K562 (cell line): ENCODE measurements around the gene CYP2A6. TPM values are rescaled to one million over a fixed set of nuclear protein-coding genes. Genes with fewer than 3 reads are reported as not detected.
A peak's percentile ranks its signal among the peaks of the same experiment; 100 is the strongest.

Source experiments
- ATAC-seq: fragments of 200-7000 bp; cut with Tn5 transposase; 3 replicates; pipeline ENCODE4 v1.9.1; 2020; ENCODE audit warnings: moderate library complexity
- BruUV-seq: library from RNA; stranded (reverse); fragments of 400-500 nt; replicated peaks from 2 replicates; lab custom pipeline; 2021; lab: Mats Ljungman, UMichigan
- CTCF ChIA-PET: fragments of 300-600 bp; formaldehyde crosslinking; extraction: SDS; loops from one replicate; lab custom pipeline; 2021; ENCODE audit warnings: low intra/inter-chr PET ratio; lab: Yijun Ruan, JAX
- POLR2A ChIA-PET: fragments of 300-600, 350-650 bp; sonication (Branson Sonifier 250); formaldehyde crosslinking; extraction: SDS; loops from one replicate; lab custom pipeline; 2021; ENCODE audit warnings: antibody characterized with exemption, inconsistent platforms; lab: Yijun Ruan, JAX
- DNase-seq, 4 experiments: peaks; one replicate each; pipeline versions ENCODE4 v3.0.0 to v3.0.0-alpha.2; 2011 to 2018; ENCODE audit warnings: low spot score in 3 of 4, mixed read lengths in 3 of 4; ENCODE audit errors: extremely low read depth in 1 of 4
- FAIRE-seq: peaks from 2 replicates; lab custom pipeline; 2011; peaks lifted over from hg19 to GRCh38; lab: Jason Lieb, UNC
- H2AFZ ChIP-seq: 2 replicates; pipeline ENCODE4 v1.6.0; 2011; ENCODE audit warnings: low read depth, low read length, control low read depth, inconsistent platforms
- H3K27ac ChIP-seq: fragments of 200-600 bp; 3 replicates; pipeline ENCODE4 v1.8.0; 2011; ENCODE audit warnings: low read depth, mild to moderate bottlenecking, control low read depth, inconsistent platforms, low read length, moderate library complexity, mixed read lengths; ENCODE audit errors: extremely low read depth
- H3K27me3 ChIP-seq, 2 experiments: fragments of 300-600 bp in 1 of 2; 2 replicates in 1 of 2; 3 replicates in 1 of 2; pipeline versions ENCODE4 v1.6.0 to v1.8.0; 2011; ENCODE audit warnings: inconsistent platforms in 2 of 2, low read length in 2 of 2, mild to moderate bottlenecking in 1 of 2, mixed read lengths in 1 of 2, moderate library complexity in 1 of 2; ENCODE audit not compliant: control insufficient read depth in 2 of 2, insufficient read depth in 2 of 2
- H3K36me3 ChIP-seq: fragments of 300-600 bp; 3 replicates; pipeline ENCODE4 v1.8.0; 2011; ENCODE audit warnings: mild to moderate bottlenecking, low read length, inconsistent platforms; ENCODE audit not compliant: control insufficient read depth, insufficient read depth
- H3K4me1 ChIP-seq, 2 experiments: fragments of 200-600 bp in 1 of 2; replicated peaks in 1 of 2; 2 replicates in 1 of 2; 3 replicates in 1 of 2; pipeline versions ENCODE4 v1.5.1 to v1.8.0; 2011; ENCODE audit warnings: inconsistent platforms in 2 of 2, low read length in 2 of 2, mild to moderate bottlenecking in 1 of 2, mixed read lengths in 1 of 2, moderate library complexity in 1 of 2; ENCODE audit not compliant: control insufficient read depth in 2 of 2, insufficient read depth in 2 of 2
- H3K4me2 ChIP-seq: 2 replicates; pipeline ENCODE4 v1.6.1; 2011; ENCODE audit warnings: low read length, control low read depth, inconsistent platforms, mixed read lengths; ENCODE audit not compliant: insufficient read depth
- H3K4me3 ChIP-seq: fragments of 200-600 bp; sonication (generic), shearing (Covaris generic); 2 replicates; pipeline ENCODE4 v1.5.1; 2016; ENCODE audit warnings: control low read depth, inconsistent platforms
- H3K79me2 ChIP-seq: fragments of 200-600 bp; 3 replicates; pipeline ENCODE4 v1.8.0; 2011; ENCODE audit warnings: low read length, inconsistent platforms; ENCODE audit not compliant: control insufficient read depth, insufficient read depth
- H3K9ac ChIP-seq, 2 experiments: 2 replicates each; pipeline versions ENCODE4 v1.6.0 to v1.6.1; 2011; ENCODE audit warnings: low read depth in 2 of 2, low read length in 2 of 2, control low read depth in 1 of 2, inconsistent platforms in 1 of 2, mild to moderate bottlenecking in 1 of 2, mixed read lengths in 1 of 2; ENCODE audit not compliant: insufficient read depth in 1 of 2
- H3K9me1 ChIP-seq: one replicate; pipeline ENCODE4 v1.6.0; 2011; ENCODE audit warnings: inconsistent platforms, mild to moderate bottlenecking, low read length, moderate library complexity; ENCODE audit not compliant: control insufficient read depth, insufficient read depth
- H3K9me3 ChIP-seq: replicated peaks from 2 replicates; pipeline ENCODE4 v1.5.1; 2011; ENCODE audit warnings: low read depth, low read length, inconsistent platforms; ENCODE audit not compliant: control insufficient read depth, insufficient read depth
- H4K20me1 ChIP-seq: replicated peaks from 2 replicates; pipeline ENCODE4 v1.6.1; 2011; ENCODE audit warnings: low read length, inconsistent platforms, mixed read lengths; ENCODE audit not compliant: control insufficient read depth, insufficient read depth
- DPF2 ChIP-seq: fragments of 450-650 bp; IDR thresholded peaks from 2 replicates; pipeline ENCODE4 v1.6.1; 2016
- E2F6 ChIP-seq, 2 experiments: IDR thresholded peaks; 2 replicates each; pipeline ENCODE4 v1.6.1; 2011; ENCODE audit warnings: borderline replicate concordance in 1 of 2, control low read depth in 1 of 2, low read depth in 1 of 2, low read length in 1 of 2, mild to moderate bottlenecking in 1 of 2, mixed read lengths in 1 of 2, moderate library complexity in 1 of 2; ENCODE audit not compliant: insufficient read depth in 1 of 2, insufficient read length in 1 of 2, poor library complexity in 1 of 2, severe bottlenecking in 1 of 2; ENCODE audit errors: extremely low read depth in 1 of 2
- KHSRP ChIP-seq: fragments of 450-650 bp; IDR thresholded peaks from 2 replicates; pipeline ENCODE4 v1.6.1; 2017
- KLF13 ChIP-seq: fragments of 450-650 bp; IDR thresholded peaks from 2 replicates; pipeline ENCODE4 v1.6.1; 2016; ENCODE audit warnings: missing genetic modification characterization, low read depth, mild to moderate bottlenecking, missing compliant biosample characterization, moderate library complexity, borderline replicate concordance
- OTX1 ChIP-seq: fragments of 450-650 bp; formaldehyde crosslinking; IDR thresholded peaks from 2 replicates; pipeline ENCODE4 v1.4.0; 2022; ENCODE audit warnings: mild to moderate bottlenecking
- POLR2AphosphoS2 ChIP-seq: IDR thresholded peaks from 2 replicates; pipeline ENCODE4 v1.6.1; 2012; ENCODE audit warnings: low read length, improper control_type of control experiment
- POLR2AphosphoS5 ChIP-seq: IDR thresholded peaks from 2 replicates; pipeline ENCODE4 v1.6.1; 2011; ENCODE audit warnings: mild to moderate bottlenecking, low read depth, low read length, moderate library complexity; ENCODE audit not compliant: control insufficient read depth, insufficient read depth
- RBFOX2 ChIP-seq: fragments of 200-400 bp; formaldehyde crosslinking; IDR thresholded peaks from 2 replicates; pipeline ENCODE4 v1.6.1; 2017; ENCODE audit warnings: low read depth, mild to moderate bottlenecking, low read length, moderate library complexity
- RBM22 ChIP-seq: fragments of 200-400 bp; formaldehyde crosslinking; IDR thresholded peaks from 2 replicates; pipeline ENCODE4 v1.6.1; 2018; ENCODE audit warnings: low read length, low read depth; ENCODE audit not compliant: poor library complexity, severe bottlenecking
- RBM39 ChIP-seq: fragments of 200-400 bp; formaldehyde crosslinking; optimal IDR thresholded peaks from 2 replicates; pipeline ENCODE3; 2018; ENCODE audit warnings: low read depth, low read length
- SUPT5H ChIP-seq: fragments of 450-650 bp; IDR thresholded peaks from 2 replicates; pipeline ENCODE4 v1.6.1; 2016
- ZBTB33 ChIP-seq: sonication (generic); formaldehyde crosslinking; IDR thresholded peaks from 2 replicates; pipeline ENCODE4 v1.8.1; 2023; ENCODE audit warnings: mild to moderate bottlenecking, missing genetic modification reagents
- ZNF384 ChIP-seq: IDR thresholded peaks from 2 replicates; pipeline ENCODE4 v1.6.1; 2012; ENCODE audit warnings: low read depth, low read length, improper control_type of control experiment
- ZNF76 ChIP-seq: fragments of 250-450 bp; sonication (Bioruptor Pico); IDR thresholded peaks from 2 replicates; pipeline ENCODE4 v1.4.0; 2020; ENCODE audit warnings: mild to moderate bottlenecking, moderate library complexity, borderline replicate concordance
- WGBS: fragments of 100-300 bp; shearing (Covaris generic); methylation state at CpG from one replicate; pipeline ENCODE4 v1.1.6; 2016; ENCODE audit warnings: low coverage, mixed read lengths; ENCODE audit not compliant: insufficient coverage; ENCODE audit errors: missing lambda C conversion rate; 5-methylcytosine and 5-hydroxymethylcytosine counted together
- in situ Hi-C: fragments of 300-500 bp; cut with MboI; formaldehyde crosslinking; loops from 4 replicates; pipeline ENCODE4 v1.15.0; 2018; ENCODE audit warnings: inconsistent platforms, mixed read lengths
- intact Hi-C: fragments of 100-400 bp; cut with micrococcal nuclease; formaldehyde crosslinking; loops from 2 replicates; pipeline ENCODE4 v1.14.2; 2022
- polyA plus RNA-seq, 8 experiments: library from polyadenylated mRNA; depleted of rRNA in 4 of 8; stranded (reverse) in 5 of 8; unstranded in 3 of 8; fragments of >200 nt; fragmentation: Nextera tagmentation in 2 of 8; fragmentation: Illumina TruSeq in 1 of 8; extraction: Ambion mirVana in 2 of 8; extraction: Trizol in 1 of 8; gene quantifications; 2 replicates each; pipeline versions ENCODE4 v1.2.1 to v1.2.3, GENCODE V29; 2011 to 2014; ENCODE audit warnings: inconsistent platforms in 1 of 8, missing spikeins in 1 of 8
- total RNA-seq, 7 experiments: library from RNA; depleted of rRNA in 6 of 7; stranded (reverse); fragments of >200 nt in 6 of 7; fragmentation: Illumina TruSeq in 2 of 7; extraction: Trizol in 2 of 7; gene quantifications; 2 replicates each; pipeline versions ENCODE4 v1.2.1 to v1.2.3, GENCODE V29; 2011 to 2021; ENCODE audit warnings: low replicate concordance in 1 of 7

CYP2A6 gene
- total and polyA plus RNA-seq, 9 of the 15 experiments (the other 6 are each of a cell fraction or from before 2014, with no cell fraction given), result 0.31 TPM; not detected in 8

DNA sequence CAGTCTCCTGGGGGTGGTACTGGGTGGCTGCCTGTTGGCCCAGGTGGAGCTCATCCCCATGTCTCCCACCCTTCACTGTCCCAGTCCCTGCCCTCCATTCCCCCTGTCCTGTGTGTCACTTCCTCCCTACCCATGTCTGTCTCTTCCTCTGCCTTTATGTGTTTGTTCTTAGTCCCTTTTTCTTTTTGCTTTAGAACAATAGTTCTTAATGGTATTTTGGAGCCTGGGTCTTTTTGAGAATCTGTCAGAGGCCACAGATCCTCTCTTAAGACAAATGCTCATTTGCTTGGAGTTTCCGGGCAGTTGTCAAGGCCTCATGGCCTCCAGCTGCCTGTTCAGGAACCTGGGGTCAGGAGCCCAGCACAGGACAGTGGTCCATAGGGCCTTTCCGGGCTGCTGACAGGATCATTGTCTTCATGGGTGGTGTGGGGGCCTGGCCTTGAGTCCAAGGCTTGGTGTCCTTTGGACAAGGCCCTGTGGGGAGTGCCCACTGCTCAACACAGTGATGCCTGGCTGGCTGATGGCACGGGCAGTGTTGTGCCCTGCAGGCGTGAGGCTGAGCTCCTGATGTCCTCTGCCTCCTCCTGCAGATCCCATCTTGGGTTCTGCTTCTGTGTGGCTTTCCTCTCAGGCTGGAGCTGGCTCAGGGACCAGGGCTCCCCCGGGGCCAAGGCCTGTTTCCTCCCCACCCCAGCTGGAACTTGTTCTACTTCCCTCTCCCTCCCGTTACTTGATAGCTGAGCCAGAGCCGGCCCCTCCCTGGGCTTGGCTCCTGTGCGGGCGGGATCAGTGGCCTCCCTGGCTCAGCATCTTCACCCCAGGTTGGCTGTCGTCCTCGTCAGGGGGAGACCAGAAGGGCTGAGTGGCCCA is 47.7 kb downstream of the CYP2A6 start (continued):
- TF ChIP-seq E2F6 (IDR thresholded peaks at IDR 0.05; ENCODE audit: borderline replicate concordance in 1 of 2, extremely low read depth in 1 of 2, insufficient read depth in 1 of 2, insufficient read length in 1 of 2, low read depth in 1 of 2, low read length in 1 of 2, poor library complexity in 1 of 2, severe bottlenecking in 1 of 2) (peak in 1 of 2 experiments; percentile 19), RBFOX2 (peak; percentile 53), RBM39 (no peak), RBM22 (peak; percentile 24)

DNA sequence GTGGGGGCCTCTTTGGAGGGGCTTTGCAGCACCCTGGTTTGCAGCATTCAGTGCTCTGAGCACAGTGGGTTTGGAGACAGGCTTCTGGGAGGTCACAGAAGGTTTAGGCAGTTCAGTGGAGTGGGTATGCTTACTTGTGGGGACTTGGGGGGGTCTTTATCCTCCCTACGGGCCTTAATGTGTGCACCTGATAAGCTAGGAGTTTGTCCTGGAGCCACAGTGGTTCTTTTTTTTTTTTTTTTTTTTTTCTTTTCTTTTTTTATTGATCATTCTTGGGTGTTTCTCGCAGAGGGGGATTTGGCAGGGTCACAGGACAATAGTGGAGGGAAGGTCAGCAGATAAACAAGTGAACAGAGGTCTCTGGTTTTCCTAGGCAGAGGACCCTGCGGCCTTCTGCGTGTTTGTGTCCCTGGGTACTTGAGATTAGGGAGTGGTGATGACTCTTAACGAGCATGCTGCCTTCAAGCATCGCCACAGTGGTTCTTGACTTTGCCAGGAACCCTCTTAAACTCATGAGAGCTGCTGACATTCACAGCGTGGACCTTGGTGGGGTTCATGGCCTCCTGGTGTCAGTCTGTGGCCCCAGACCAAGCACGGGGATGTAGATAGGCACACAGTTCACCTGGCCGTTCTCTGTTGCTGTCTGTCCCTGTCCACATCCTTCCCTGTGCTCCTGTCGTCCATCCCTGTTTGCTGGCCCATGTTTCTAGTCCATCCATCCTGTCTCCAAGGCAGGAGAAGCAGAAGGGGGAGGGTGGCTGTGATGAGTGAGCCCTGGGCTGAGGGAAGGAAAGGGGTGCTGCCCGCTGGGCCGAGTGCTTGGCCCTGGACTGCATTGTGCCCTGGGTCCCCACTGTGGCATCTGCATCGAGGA is 48.6 kb downstream of the CYP2A6 start:
- peak overlapping the region; percentile 53 for H3K27ac ChIP-seq
- no peak for TF ChIP-seq OTX1 (CRISPR knock-in tag)
- TF ChIP-seq ZBTB33 (CRISPR knock-in tag), result peak; percentile 63
- no peak for TF ChIP-seq DPF2
- TF ChIP-seq POLR2AphosphoS5, result peak; percentile 39; the same call in 1 of the 2 replicates
- TF ChIP-seq ZNF384, result peak; percentile 66
- no peak for TF ChIP-seq KLF13 (tag)
- no peak for TF ChIP-seq KHSRP
- 0 out of 2 replicates have a peak, but pooled peaks have one; percentile 29 for TF ChIP-seq SUPT5H
- no peak for TF ChIP-seq ZNF76 (CRISPR knock-in tag)
- peak; percentile 36; the same call in 1 of the 2 replicates for TF ChIP-seq POLR2AphosphoS2

More for the DNA sequence above, 48.6 kb downstream of the CYP2A6 start:
- ChIA-PET POLR2A (interaction anchor here (0.5 to 1.7 kb wide), 8 partner anchors 8 to 464 kb away, joined by 3 to 9 read pairs (median 3); partner anchors contain the start of genes ACTMAP and RAB4B), CTCF (no interaction called here)
- peaks cover 50% of the 10 kb centered on the region for H4K20me1 ChIP-seq
- H3K9ac ChIP-seq, result peak overlapping the region; percentile 28 to 98
- no peaks in the 10 kb centered on the region for H3K27me3 ChIP-seq
- in situ Hi-C loops (no loop called here), intact Hi-C loops (no loop called here)
- DNase-seq (peak in 1 of 4 experiments; percentile 48), ATAC-seq (no peak), FAIRE-seq (peak; percentile 32)
- H3K9me1 ChIP-seq, result peaks cover 19% of the 10 kb centered on the region
- peak overlapping the region; percentile 19 for H3K4me3 ChIP-seq
- peak overlapping the region; percentile 79 for H3K4me2 ChIP-seq
- peaks cover 74% of the 10 kb centered on the region for H3K79me2 ChIP-seq
- H2AFZ ChIP-seq, result no peak overlapping the region
- BruUV-seq, result TSS peak; percentile 60
- H3K4me1 ChIP-seq, result peaks cover 53 to 73% of the 10 kb centered on the region in 2 experiments
- peaks cover 65% of the 10 kb centered on the region; the same call in 2 of the 3 replicates for H3K36me3 ChIP-seq
- H3K9me3 ChIP-seq, result no peaks in the 10 kb centered on the region
- WGBS, result 29% methylated on average over 11 of the region's 13 CpGs
